Measurements from ENCODE around the gene TNIK.

TNIK gene

GRCh38 chr3:171416666-171417065 is 43.5 kb downstream of the TNIK start:
- no peak for TF ChIP-seq CTCF (IDR thresholded peaks at IDR 0.05; ENCODE audit: low read depth, low read length)
- Histone ChIP-seq H3K9me3 (no peaks in the 10 kb centered on the region), H3K27me3 (no peaks in the 10 kb centered on the region), H3K36me3 (no peaks in the 10 kb centered on the region), H3K4me3 (ENCODE audit: low read depth, low read length) (no peak overlapping the region), H3K4me1 (peaks cover 5% of the 10 kb centered on the region; the same call in 1 of the 2 replicates)
- DNase-seq: no peak

GRCh38 chr3:171416061-171416460 is 44.1 kb downstream of the TNIK start:
- no peak overlapping the region for H3K4me3 ChIP-seq (ENCODE audit: low read depth, low read length)
- H3K36me3 ChIP-seq: no peaks in the 10 kb centered on the region

GRCh38 chr3:171415070-171415469 is 45.1 kb downstream of the TNIK start:
- no peaks in the 10 kb centered on the region for H3K27me3 ChIP-seq
- H3K36me3 ChIP-seq: no peaks in the 10 kb centered on the region
- TF ChIP-seq CTCF (IDR thresholded peaks at IDR 0.05; ENCODE audit: low read depth, low read length): no peak
- no peak for DNase-seq
- H3K4me1 ChIP-seq: peaks cover 5% of the 10 kb centered on the region; the same call in 1 of the 2 replicates
- no peaks in the 10 kb centered on the region for H3K9me3 ChIP-seq
- H3K4me3 ChIP-seq (ENCODE audit: low read depth, low read length): no peak overlapping the region

More at GRCh38 chr3:171416061-171416460, 44.1 kb downstream of the TNIK start:
- peaks cover 5% of the 10 kb centered on the region; the same call in 1 of the 2 replicates for H3K4me1 ChIP-seq
- DNase-seq: no peak
- no peaks in the 10 kb centered on the region for H3K9me3 ChIP-seq
- no peaks in the 10 kb centered on the region for H3K27me3 ChIP-seq
- no peak for TF ChIP-seq CTCF (IDR thresholded peaks at IDR 0.05; ENCODE audit: low read depth, low read length)

- TF ChIP-seq CTCF (IDR thresholded peaks at IDR 0.05; ENCODE audit: low read depth, low read length): no peak
- no peaks in the 10 kb centered on the region for H3K27me3 ChIP-seq
- peaks cover 10% of the 10 kb centered on the region for H3K4me1 ChIP-seq
Measured at GRCh38 chr3:171412473-171412872, 47.7 kb downstream of the TNIK start.

GRCh38 chr3:171412054-171412453 is 48.2 kb downstream of the TNIK start:
- Histone ChIP-seq H3K36me3 (no peaks in the 10 kb centered on the region), H3K4me3 (ENCODE audit: low read depth, low read length) (no peak overlapping the region), H3K4me1 (peaks cover 10% of the 10 kb centered on the region), H3K27me3 (no peaks in the 10 kb centered on the region), H3K9me3 (no peaks in the 10 kb centered on the region)
- TF ChIP-seq CTCF (IDR thresholded peaks at IDR 0.05; ENCODE audit: low read depth, low read length): no peak
- DNase-seq: no peak

More at GRCh38 chr3:171412473-171412872, 47.7 kb downstream of the TNIK start:
- H3K9me3 ChIP-seq: no peaks in the 10 kb centered on the region
- H3K4me3 ChIP-seq (ENCODE audit: low read depth, low read length): no peak overlapping the region
- DNase-seq: no peak
- no peaks in the 10 kb centered on the region for H3K36me3 ChIP-seq

GRCh38 chr3:171410186-171410585 is 50.0 kb downstream of the TNIK start:
- TF ChIP-seq CTCF (IDR thresholded peaks at IDR 0.05; ENCODE audit: low read depth, low read length): no peak
- DNase-seq: no peak
- Histone ChIP-seq H3K4me1 (peaks cover 4% of the 10 kb centered on the region), H3K4me3 (ENCODE audit: low read depth, low read length) (no peak overlapping the region), H3K27me3 (no peaks in the 10 kb centered on the region), H3K36me3 (no peaks in the 10 kb centered on the region), H3K9me3 (no peaks in the 10 kb centered on the region)
